MM.1S (cell line): ENCODE results near the gene ZC3H12A.

ENCODE experiments used
- DNase-seq: peaks from one replicate; pipeline ENCODE4 v3.0.0-alpha.2; 2015
- H2AFZ ChIP-seq: fragments of 300-600 bp; sonication (generic); 2 replicates; pipeline ENCODE4 v1.6.0; 2016; ENCODE audit warnings: antibody characterized with exemption, low read length
- H3F3A ChIP-seq: fragments of 300-600 bp; sonication (generic); 2 replicates; pipeline ENCODE4 v1.6.1; 2016; ENCODE audit warnings: mild to moderate bottlenecking, antibody characterized with exemption, low read length, moderate library complexity, mixed read lengths; ENCODE audit not compliant: insufficient read depth
- H3K27ac ChIP-seq: fragments of 300-600 bp; sonication (generic); 2 replicates; pipeline ENCODE4 v1.5.1; 2016; ENCODE audit warnings: mild to moderate bottlenecking, low read length
- H3K27me3 ChIP-seq: fragments of 300-600 bp; sonication (generic); replicated peaks from 2 replicates; pipeline ENCODE4 v1.6.0; 2016; ENCODE audit warnings: low read length; ENCODE audit not compliant: insufficient read depth
- H3K36me3 ChIP-seq: fragments of 300-600 bp; sonication (generic); replicated peaks from 2 replicates; pipeline ENCODE4 v1.6.1; 2016; ENCODE audit warnings: mild to moderate bottlenecking, low read length, mixed read lengths; ENCODE audit not compliant: insufficient read depth
- H3K4me1 ChIP-seq: fragments of 300-600 bp; sonication (generic); 2 replicates; pipeline ENCODE4 v1.6.1; 2016; ENCODE audit warnings: low read length, mixed read lengths
- H3K4me2 ChIP-seq: fragments of 300-600 bp; sonication (generic); 2 replicates; pipeline ENCODE4 v1.6.0; 2016; ENCODE audit warnings: low read depth, low read length
- H3K4me3 ChIP-seq: fragments of 300-600 bp; sonication (generic); 2 replicates; pipeline ENCODE4 v1.5.1; 2016; ENCODE audit warnings: low read length, mixed read lengths
- H3K79me2 ChIP-seq: fragments of 300-600 bp; sonication (generic); 2 replicates; pipeline ENCODE4 v1.6.1; 2016; ENCODE audit warnings: mixed run types, low read length, mixed read lengths
- H3K9ac ChIP-seq: fragments of 300-600 bp; sonication (generic); 2 replicates; pipeline ENCODE4 v1.6.1; 2016; ENCODE audit warnings: low read length, mixed read lengths
- H3K9me2 ChIP-seq: fragments of 300-600 bp; sonication (generic); replicated peaks from 2 replicates; pipeline ENCODE4 v1.6.1; 2016; ENCODE audit warnings: mild to moderate bottlenecking, low read length, mixed read lengths; ENCODE audit not compliant: insufficient read depth
- H3K9me3 ChIP-seq: fragments of 300-600 bp; sonication (generic); replicated peaks from 2 replicates; pipeline ENCODE4 v1.6.1; 2016; ENCODE audit warnings: mild to moderate bottlenecking, low read length, mixed read lengths; ENCODE audit not compliant: insufficient read depth
- H4K20me1 ChIP-seq: fragments of 300-600 bp; sonication (generic); 2 replicates; pipeline ENCODE4 v1.6.1; 2016; ENCODE audit warnings: mild to moderate bottlenecking, low read length, moderate library complexity, mixed read lengths; ENCODE audit not compliant: insufficient read depth
- CTCF ChIP-seq: fragments of 300-600 bp; sonication (generic); IDR thresholded peaks from 2 replicates; pipeline ENCODE4 v1.5.1; 2016; ENCODE audit warnings: antibody characterized with exemption, low read length, mixed read lengths
- EZH2 ChIP-seq: fragments of 300-600 bp; sonication (generic); optimal IDR thresholded peaks from 2 replicates; pipeline ENCODE3; 2017; ENCODE audit warnings: low read depth, mild to moderate bottlenecking, antibody characterized with exemption, low read length, mixed read lengths
- EZH2phosphoT487 ChIP-seq: fragments of 300-600 bp; sonication (generic); IDR thresholded peaks from 2 replicates; pipeline ENCODE4 v1.6.1; 2018; ENCODE audit warnings: antibody characterized with exemption, low read length

The ZC3H12A gene

GRCh38 chr1:37448185-37448584 is 26.2 kb upstream of the ZC3H12A start:
- H4K20me1 ChIP-seq: no peaks in the 10 kb centered on the region
- no peaks in the 10 kb centered on the region for H3K36me3 ChIP-seq
- no peaks in the 10 kb centered on the region for H3K79me2 ChIP-seq
- H3K9me2 ChIP-seq: no peaks in the 10 kb centered on the region
- no peak overlapping the region for H3K4me2 ChIP-seq
- H3K9me3 ChIP-seq: no peaks in the 10 kb centered on the region
- no peaks in the 10 kb centered on the region for H3K4me1 ChIP-seq
- H3K4me3 ChIP-seq: no peak overlapping the region
- H3K27me3 ChIP-seq: peaks cover 14% of the 10 kb centered on the region; the same call in 1 of the 2 replicates
- no peak overlapping the region for H2AFZ ChIP-seq
- H3F3A ChIP-seq: no peaks in the 10 kb centered on the region
- no peak overlapping the region for H3K9ac ChIP-seq
- TF ChIP-seq EZH2phosphoT487: no peak
- no peak for TF ChIP-seq EZH2
- no peak for TF ChIP-seq CTCF
- no peak overlapping the region for H3K27ac ChIP-seq
- DNase-seq: no peak

- Histone ChIP-seq H3K4me3 (no peak overlapping the region), H3K9ac (no peak overlapping the region), H3K9me2 (no peaks in the 10 kb centered on the region), H3K4me1 (no peaks in the 10 kb centered on the region), H3K27ac (no peak overlapping the region), H3K9me3 (no peaks in the 10 kb centered on the region), H3K4me2 (no peak overlapping the region), H3K79me2 (no peaks in the 10 kb centered on the region), H3F3A (no peaks in the 10 kb centered on the region), H2AFZ (no peak overlapping the region), H3K36me3 (no peaks in the 10 kb centered on the region), H3K27me3 (peaks cover 10% of the 10 kb centered on the region; the same call in 1 of the 2 replicates), H4K20me1 (no peaks in the 10 kb centered on the region)
- no peak for DNase-seq
- TF ChIP-seq CTCF: no peak
- no peak for TF ChIP-seq EZH2
- TF ChIP-seq EZH2phosphoT487: no peak
These were observed 25.5 kb upstream of the ZC3H12A start for GRCh38 chr1:37448691-37449417.

GRCh38 chr1:37449936-37450335 is 24.4 kb upstream of the ZC3H12A start:
- TF ChIP-seq EZH2phosphoT487 (no peak), EZH2 (no peak), CTCF (no peak)
- Histone ChIP-seq H3K4me2 (no peak overlapping the region), H3K79me2 (no peaks in the 10 kb centered on the region), H4K20me1 (no peaks in the 10 kb centered on the region), H3K9ac (no peak overlapping the region), H3K27me3 (peaks cover 10% of the 10 kb centered on the region; the same call in 1 of the 2 replicates), H3F3A (no peaks in the 10 kb centered on the region), H3K36me3 (no peaks in the 10 kb centered on the region), H3K4me1 (peaks cover under 1% of the 10 kb centered on the region), H2AFZ (no peak overlapping the region), H3K9me3 (no peaks in the 10 kb centered on the region), H3K9me2 (no peaks in the 10 kb centered on the region), H3K4me3 (no peak overlapping the region), H3K27ac (no peak overlapping the region)
- DNase-seq: no peak
